ENCODE results near the gene SSRP1.

GRCh38 chr11:57347336-57347735 is 11.6 kb upstream of the SSRP1 start:
- no peak for TF ChIP-seq CTCF (IDR thresholded peaks at IDR 0.05)
- no peak for TF ChIP-seq ZFX (IDR thresholded peaks at IDR 0.05; ENCODE audit: borderline replicate concordance)

All from 22Rv1 (cell line).